ENCODE data around the gene CX3CR1.

The CX3CR1 gene

DNA sequence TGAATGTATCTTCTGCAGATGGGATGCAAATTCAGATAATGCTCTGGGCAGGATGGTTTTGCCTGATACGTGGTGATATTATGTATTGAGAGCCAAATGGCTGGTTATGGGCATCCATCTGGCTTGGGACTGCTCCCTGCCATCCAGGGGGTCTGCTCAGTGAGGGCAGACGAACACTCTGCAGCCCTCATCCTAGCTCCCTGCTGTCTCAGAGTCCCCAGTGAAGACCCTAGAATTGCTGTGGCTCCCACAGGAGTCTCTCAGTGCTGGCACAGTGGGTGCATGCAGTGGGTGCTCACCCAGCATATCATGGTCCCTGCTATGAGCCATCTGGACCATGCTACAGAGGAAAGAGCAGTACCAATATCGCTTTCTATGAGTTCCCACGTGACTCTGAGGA is 10.3 kb downstream of the CX3CR1 start:
- no peaks in the 10 kb centered on the region for H3K4me1 ChIP-seq (ENCODE audit: insufficient read depth, low read length, severe bottlenecking)
- no peak for TF ChIP-seq EZH2 (IDR thresholded peaks at IDR 0.05; ENCODE audit: borderline replicate concordance, low read length)
- TF ChIP-seq, protein P1, sequence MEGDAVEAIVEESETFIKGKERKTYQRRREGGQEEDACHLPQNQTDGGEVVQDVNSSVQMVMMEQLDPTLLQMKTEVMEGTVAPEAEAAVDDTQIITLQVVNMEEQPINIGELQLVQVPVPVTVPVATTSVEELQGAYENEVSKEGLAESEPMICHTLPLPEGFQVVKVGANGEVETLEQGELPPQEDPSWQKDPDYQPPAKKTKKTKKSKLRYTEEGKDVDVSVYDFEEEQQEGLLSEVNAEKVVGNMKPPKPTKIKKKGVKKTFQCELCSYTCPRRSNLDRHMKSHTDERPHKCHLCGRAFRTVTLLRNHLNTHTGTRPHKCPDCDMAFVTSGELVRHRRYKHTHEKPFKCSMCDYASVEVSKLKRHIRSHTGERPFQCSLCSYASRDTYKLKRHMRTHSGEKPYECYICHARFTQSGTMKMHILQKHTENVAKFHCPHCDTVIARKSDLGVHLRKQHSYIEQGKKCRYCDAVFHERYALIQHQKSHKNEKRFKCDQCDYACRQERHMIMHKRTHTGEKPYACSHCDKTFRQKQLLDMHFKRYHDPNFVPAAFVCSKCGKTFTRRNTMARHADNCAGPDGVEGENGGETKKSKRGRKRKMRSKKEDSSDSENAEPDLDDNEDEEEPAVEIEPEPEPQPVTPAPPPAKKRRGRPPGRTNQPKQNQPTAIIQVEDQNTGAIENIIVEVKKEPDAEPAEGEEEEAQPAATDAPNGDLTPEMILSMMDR (IDR thresholded peaks at IDR 0.05; ENCODE audit: low read length), result no peak
- H3K4me2 ChIP-seq (ENCODE audit: low read length), result no peak overlapping the region
- H3K9me2 ChIP-seq (ENCODE audit: low read depth, low read length), result no peaks in the 10 kb centered on the region
- no peaks in the 10 kb centered on the region for H3K9me3 ChIP-seq (ENCODE audit: low read length)
- H3K36me3 ChIP-seq (ENCODE audit: insufficient read depth, low read length), result no peaks in the 10 kb centered on the region
- H3K27me3 ChIP-seq (ENCODE audit: insufficient read depth, low read length), result no peaks in the 10 kb centered on the region
- no peak overlapping the region for H2AFZ ChIP-seq (ENCODE audit: low read length)
- no peaks in the 10 kb centered on the region for H3K79me2 ChIP-seq (ENCODE audit: insufficient read depth, low read length)
- H4K20me1 ChIP-seq (ENCODE audit: insufficient read depth, low read length), result no peaks in the 10 kb centered on the region
- no peak overlapping the region for H3K4me3 ChIP-seq (ENCODE audit: low read depth, low read length, poor library complexity, severe bottlenecking)
- H3F3A ChIP-seq (ENCODE audit: insufficient read depth, low read length), result no peaks in the 10 kb centered on the region
- no peak overlapping the region for H3K27ac ChIP-seq (ENCODE audit: low read depth, low read length, poor library complexity, severe bottlenecking)
- H3K9ac ChIP-seq (ENCODE audit: low read length), result no peak overlapping the region

GRCh38 chr3:39268549-39268900 is 11.3 kb downstream of the CX3CR1 start:
- no peaks in the 10 kb centered on the region for H3K27me3 ChIP-seq (ENCODE audit: insufficient read depth, low read length)
- peaks cover 8% of the 10 kb centered on the region for H3K4me1 ChIP-seq (ENCODE audit: insufficient read depth, low read length, severe bottlenecking)
- H3K4me2 ChIP-seq (ENCODE audit: low read length), result no peak overlapping the region
- TF ChIP-seq, protein P1 (IDR thresholded peaks at IDR 0.05; ENCODE audit: low read length), result no peak
- TF ChIP-seq EZH2 (IDR thresholded peaks at IDR 0.05; ENCODE audit: borderline replicate concordance, low read length), result no peak
- H4K20me1 ChIP-seq (ENCODE audit: insufficient read depth, low read length), result no peaks in the 10 kb centered on the region
- no peaks in the 10 kb centered on the region for H3K9me2 ChIP-seq (ENCODE audit: low read depth, low read length)
- H3K4me3 ChIP-seq (ENCODE audit: low read depth, low read length, poor library complexity, severe bottlenecking), result no peak overlapping the region
- H3K36me3 ChIP-seq (ENCODE audit: insufficient read depth, low read length), result no peaks in the 10 kb centered on the region
- no peak overlapping the region for H2AFZ ChIP-seq (ENCODE audit: low read length)
- no peaks in the 10 kb centered on the region for H3F3A ChIP-seq (ENCODE audit: insufficient read depth, low read length)
- H3K9me3 ChIP-seq (ENCODE audit: low read length), result no peaks in the 10 kb centered on the region
- no peaks in the 10 kb centered on the region for H3K79me2 ChIP-seq (ENCODE audit: insufficient read depth, low read length)
- no peak overlapping the region for H3K27ac ChIP-seq (ENCODE audit: low read depth, low read length, poor library complexity, severe bottlenecking)
- H3K9ac ChIP-seq (ENCODE audit: low read length), result no peak overlapping the region

DNA sequence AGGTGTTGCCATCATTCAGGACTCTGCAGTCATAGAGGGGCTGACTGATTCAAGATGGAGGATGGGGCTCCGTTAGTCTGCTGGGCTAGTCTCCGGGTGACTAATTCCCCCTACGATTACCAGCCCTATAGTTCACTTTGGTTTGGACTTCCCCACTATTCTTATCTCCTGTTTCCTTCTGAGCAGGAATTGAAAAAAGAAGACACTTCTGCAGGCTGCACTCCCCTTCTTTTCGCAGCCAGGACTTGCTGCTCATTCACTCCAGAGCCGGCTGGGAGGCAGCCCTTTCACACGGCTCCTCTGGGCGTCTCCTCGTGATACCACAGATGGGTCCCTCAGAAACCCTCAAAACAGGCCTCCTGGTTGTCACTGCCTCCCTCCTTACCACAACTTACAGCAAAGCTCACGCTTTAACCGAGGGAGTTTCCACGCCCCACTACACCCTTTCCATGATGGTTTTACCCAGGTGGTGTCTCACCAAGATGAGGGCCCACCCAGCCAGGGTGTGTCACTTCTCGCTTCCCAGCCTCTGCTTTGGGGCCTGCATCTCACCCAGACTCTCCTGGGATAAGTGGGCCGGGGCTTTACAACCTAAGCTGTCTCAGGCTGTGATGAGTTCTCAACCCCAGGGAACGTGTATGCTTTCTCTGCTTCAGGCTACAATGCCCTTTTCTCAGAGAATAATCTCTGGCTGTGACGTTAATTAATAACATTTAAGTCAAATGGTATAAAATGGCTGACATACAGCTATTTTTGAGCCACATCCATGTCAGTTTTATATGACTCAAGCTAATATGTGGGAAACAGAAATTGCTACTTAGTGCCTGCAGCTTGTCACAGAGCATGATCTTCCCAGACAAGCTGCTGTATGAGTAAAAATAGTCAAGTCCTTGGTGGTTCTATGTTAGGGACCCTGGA is 11.9 kb downstream of the CX3CR1 start:
- peaks cover 14% of the 10 kb centered on the region for H3K4me1 ChIP-seq (ENCODE audit: insufficient read depth, low read length, severe bottlenecking)
- H3K4me3 ChIP-seq (ENCODE audit: low read depth, low read length, poor library complexity, severe bottlenecking), result no peak overlapping the region
- H4K20me1 ChIP-seq (ENCODE audit: insufficient read depth, low read length), result no peaks in the 10 kb centered on the region
- TF ChIP-seq, protein P1 (IDR thresholded peaks at IDR 0.05; ENCODE audit: low read length), result no peak
- TF ChIP-seq EZH2 (IDR thresholded peaks at IDR 0.05; ENCODE audit: borderline replicate concordance, low read length), result no peak
- no peak overlapping the region for H3K4me2 ChIP-seq (ENCODE audit: low read length)
- no peaks in the 10 kb centered on the region for H3K79me2 ChIP-seq (ENCODE audit: insufficient read depth, low read length)
- H3K9me3 ChIP-seq (ENCODE audit: low read length), result no peaks in the 10 kb centered on the region
- no peak overlapping the region for H2AFZ ChIP-seq (ENCODE audit: low read length)
- H3K36me3 ChIP-seq (ENCODE audit: insufficient read depth, low read length), result no peaks in the 10 kb centered on the region
- no peaks in the 10 kb centered on the region for H3K9me2 ChIP-seq (ENCODE audit: low read depth, low read length)
- no peak overlapping the region for H3K9ac ChIP-seq (ENCODE audit: low read length)
- H3K27me3 ChIP-seq (ENCODE audit: insufficient read depth, low read length), result no peaks in the 10 kb centered on the region
- H3F3A ChIP-seq (ENCODE audit: insufficient read depth, low read length), result no peaks in the 10 kb centered on the region
- H3K27ac ChIP-seq (ENCODE audit: low read depth, low read length, poor library complexity, severe bottlenecking), result no peak overlapping the region
